Fibroblast of skin of abdomen (primary cell): ENCODE results near the gene CAV2.

Experiments
- DNase-seq: peaks from one replicate; pipeline ENCODE4 v3.0.0-alpha.2; 2013

Gene CAV2

DNA sequence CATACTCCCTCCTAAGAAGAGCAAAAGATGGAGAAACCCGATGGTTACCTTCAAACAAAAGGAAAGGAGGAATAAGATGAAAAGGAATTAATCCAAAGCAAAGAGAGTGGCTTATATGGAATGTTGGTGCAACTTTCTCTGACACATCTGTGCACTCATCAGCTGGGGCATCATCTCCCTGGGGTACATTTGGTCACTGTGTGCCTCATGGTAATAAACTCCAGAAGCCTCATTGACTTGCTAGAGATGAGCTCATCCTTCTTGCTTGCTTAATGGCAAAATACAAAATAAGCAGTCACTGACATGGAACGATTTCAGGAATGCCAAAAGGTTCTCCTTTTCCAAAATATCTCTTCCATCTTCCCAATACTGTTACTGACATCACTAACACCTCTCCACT is 47.8 kb downstream of the CAV2 start:
- DNase-seq: peak; percentile 80

- DNase-seq: no peak
These were observed 49.0 kb downstream of the CAV2 start for GRCh38 chr7:116548506-116548905.

DNA sequence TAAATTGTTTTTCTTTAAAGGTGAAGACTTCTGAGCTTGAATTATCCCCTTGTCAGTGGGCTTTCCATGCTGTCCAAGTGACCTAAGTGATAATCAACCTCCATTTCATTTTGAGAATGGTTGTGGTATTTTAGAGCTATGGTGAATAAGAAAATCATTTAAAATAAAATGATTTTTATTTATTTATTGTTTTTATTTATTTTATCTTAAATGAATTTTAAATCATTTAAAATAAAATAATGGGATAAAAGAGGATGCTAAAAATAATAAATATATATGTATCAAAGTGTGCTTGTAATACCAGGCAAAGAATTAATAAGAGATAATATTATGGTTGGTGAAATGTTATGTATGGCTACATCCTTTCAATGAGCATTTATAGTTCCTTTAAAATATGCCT is 49.8 kb downstream of the CAV2 start:
- DNase-seq: no peak

- no peak for DNase-seq
These were observed 52.2 kb downstream of the CAV2 start for GRCh38 chr7:116551692-116552091.

GRCh38 chr7:116552602-116553001 is 53.1 kb downstream of the CAV2 start:
- no peak for DNase-seq

GRCh38 chr7:116553168-116553964 is 53.8 kb downstream of the CAV2 start:
- no peak for DNase-seq

- peak; percentile 55 for DNase-seq
These were observed 54.9 kb downstream of the CAV2 start for GRCh38 chr7:116554436-116554835.

GRCh38 chr7:116554911-116555310 is 55.4 kb downstream of the CAV2 start:
- DNase-seq: no peak

GRCh38 chr7:116557066-116557585 is 57.6 kb downstream of the CAV2 start:
- no peak for DNase-seq

- DNase-seq: no peak
These were observed 58.4 kb downstream of the CAV2 start for GRCh38 chr7:116557901-116558300.
